ENCODE results near the gene GNAL.

DNA sequence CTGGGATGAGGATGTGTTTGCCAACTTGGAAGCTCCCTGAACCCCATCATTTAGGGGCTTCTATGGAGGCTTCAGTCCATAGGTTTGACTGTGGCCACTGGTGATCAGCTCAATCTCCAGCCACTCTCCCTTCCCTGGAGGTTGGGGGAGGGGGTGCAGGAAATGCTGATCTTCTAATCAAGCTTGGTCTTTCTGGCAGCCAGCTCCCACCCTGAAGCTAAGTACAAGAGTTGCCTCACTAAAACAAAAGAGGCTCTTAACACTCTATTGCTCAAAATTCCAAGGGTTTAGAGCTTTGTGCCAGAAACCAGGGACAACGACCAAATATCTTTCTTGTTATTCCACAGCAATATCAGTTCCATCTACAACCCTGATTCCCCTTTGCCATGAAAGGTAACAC, 238.4 kb downstream of the GNAL start:
- TF ChIP-seq, protein P1, sequence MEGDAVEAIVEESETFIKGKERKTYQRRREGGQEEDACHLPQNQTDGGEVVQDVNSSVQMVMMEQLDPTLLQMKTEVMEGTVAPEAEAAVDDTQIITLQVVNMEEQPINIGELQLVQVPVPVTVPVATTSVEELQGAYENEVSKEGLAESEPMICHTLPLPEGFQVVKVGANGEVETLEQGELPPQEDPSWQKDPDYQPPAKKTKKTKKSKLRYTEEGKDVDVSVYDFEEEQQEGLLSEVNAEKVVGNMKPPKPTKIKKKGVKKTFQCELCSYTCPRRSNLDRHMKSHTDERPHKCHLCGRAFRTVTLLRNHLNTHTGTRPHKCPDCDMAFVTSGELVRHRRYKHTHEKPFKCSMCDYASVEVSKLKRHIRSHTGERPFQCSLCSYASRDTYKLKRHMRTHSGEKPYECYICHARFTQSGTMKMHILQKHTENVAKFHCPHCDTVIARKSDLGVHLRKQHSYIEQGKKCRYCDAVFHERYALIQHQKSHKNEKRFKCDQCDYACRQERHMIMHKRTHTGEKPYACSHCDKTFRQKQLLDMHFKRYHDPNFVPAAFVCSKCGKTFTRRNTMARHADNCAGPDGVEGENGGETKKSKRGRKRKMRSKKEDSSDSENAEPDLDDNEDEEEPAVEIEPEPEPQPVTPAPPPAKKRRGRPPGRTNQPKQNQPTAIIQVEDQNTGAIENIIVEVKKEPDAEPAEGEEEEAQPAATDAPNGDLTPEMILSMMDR (IDR thresholded peaks at IDR 0.05): no peak
- TF ChIP-seq EZH2phosphoT487 (IDR thresholded peaks at IDR 0.05): no peak
- no peak for TF ChIP-seq EZH2 (IDR thresholded peaks at IDR 0.05)

Data from neural progenitor cell (in vitro differentiated cells).